ENCODE measurements around the gene SF3A2. TPM values are rescaled to one million over a fixed set of nuclear protein-coding genes. Genes with fewer than 3 reads are reported as not detected.

SF3A2 gene
- total and polyA plus RNA-seq, 10 donors = 28.5 to 79.7 (median 45.0) TPM

DNA sequence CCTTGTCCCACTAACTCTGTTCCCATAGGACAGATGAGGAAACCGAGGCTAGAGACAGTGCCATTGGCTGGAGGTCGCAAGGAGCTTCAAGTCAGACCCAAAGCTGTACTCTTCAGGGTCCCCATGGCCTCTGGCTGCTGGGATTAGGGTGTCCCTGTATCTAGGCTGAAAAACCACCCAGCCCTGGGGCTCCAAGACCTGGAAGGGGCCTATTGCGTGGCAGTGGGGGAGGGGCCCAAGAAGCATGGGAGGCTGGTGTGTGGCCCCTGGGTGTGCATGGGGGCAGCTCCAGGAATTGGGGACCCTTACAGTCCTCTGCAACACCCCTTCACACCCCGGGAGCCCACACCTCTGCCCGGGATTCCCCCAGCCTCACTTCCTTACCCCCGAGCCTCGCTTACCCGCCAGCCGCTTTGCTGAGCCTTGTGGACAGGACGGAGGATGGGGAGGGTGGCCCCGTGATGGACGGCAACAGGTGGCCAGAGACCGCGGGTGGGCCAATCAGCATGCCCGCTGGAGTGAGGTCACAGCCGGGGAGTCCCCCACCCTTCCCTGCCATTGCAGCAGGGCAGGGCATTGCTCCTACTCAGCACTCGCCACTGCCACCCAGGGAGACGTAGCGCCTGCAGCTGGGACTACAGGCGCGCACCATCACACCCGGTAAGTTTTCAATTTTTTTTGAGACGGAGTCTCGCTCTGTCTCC, 19.5 kb downstream of the SF3A2 start, which contains the start of gene JSRP1:
JSRP1 (minus strand) TSS at position 436 of the 704 bp plus-strand sequence. CDS start 1,103 bp downstream, outside the sequence.
- intact Hi-C loops (cut with DNase I; ENCODE audit: low total_unique reads) = no loop called here
- no peak for TF ChIP-seq POLR2A (IDR thresholded peaks at IDR 0.05)
- peak; percentile 16 to 48 (median 41) for TF ChIP-seq POLR2AphosphoS5 (IDR thresholded peaks at IDR 0.05)
- DNase-seq = no peak
- Histone ChIP-seq H3K27me3 (replicated peaks in 1 of 7) (peaks cover 7 to 32% (median 29%) of the 10 kb centered on the region in 7 donors), H3K9me3 (no peaks in the 10 kb centered on the region), H3K4me1 (peaks cover 27 to 95% (median 62%) of the 10 kb centered on the region in 6 donors), H3K36me3 (no peaks in the 10 kb centered on the region), H3K27ac (peak within 1 kb of the TSS in 5 of 8 donors; percentile 83 to 92 (median 87)), H3K4me3 (peak within 1 kb of the TSS in 1 of 8 donors; percentile 1)
- WGBS, 5 donors = 70 to 80% (median 73%) methylated on average over 18 to 24 of the region's 24 CpGs

DNA sequence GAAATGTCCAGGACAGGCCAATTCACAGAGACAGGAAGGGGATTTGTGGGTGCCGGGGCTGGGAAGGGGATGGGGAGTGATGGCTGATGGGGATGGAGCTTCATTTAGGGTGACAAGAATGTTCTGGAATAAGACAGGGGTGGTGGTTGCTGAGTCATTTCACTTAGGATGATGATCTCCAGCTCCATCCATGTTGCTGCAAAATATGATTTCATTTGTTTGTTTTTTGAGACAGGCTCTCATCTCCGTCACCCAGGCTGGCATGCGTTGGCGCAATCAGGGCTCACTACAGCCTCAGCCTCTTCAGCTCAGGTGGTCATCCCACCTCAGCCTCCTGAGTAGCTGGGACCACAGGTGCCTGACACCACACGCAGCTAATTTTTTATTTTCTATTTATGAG, 22.7 kb downstream of the SF3A2 start:
- Histone ChIP-seq H3K9me3 (no peaks in the 10 kb centered on the region), H3K27me3 (replicated peaks in 1 of 7) (no peaks in the 10 kb centered on the region), H3K36me3 (no peaks in the 10 kb centered on the region), H3K4me3 (no peak overlapping the region), H3K4me1 (peaks cover 4 to 93% (median 50%) of the 10 kb centered on the region in 6 donors), H3K27ac (peak overlapping the region in 4 of 8 donors; percentile 26 to 63 (median 54))
- 80 to 89% (median 87%) methylated on average over 5 of the region's 5 CpGs for WGBS, 5 donors
- no peak for TF ChIP-seq POLR2A (IDR thresholded peaks at IDR 0.05)
- TF ChIP-seq POLR2AphosphoS5 (IDR thresholded peaks at IDR 0.05) = no peak
- TF ChIP-seq, protein P1, sequence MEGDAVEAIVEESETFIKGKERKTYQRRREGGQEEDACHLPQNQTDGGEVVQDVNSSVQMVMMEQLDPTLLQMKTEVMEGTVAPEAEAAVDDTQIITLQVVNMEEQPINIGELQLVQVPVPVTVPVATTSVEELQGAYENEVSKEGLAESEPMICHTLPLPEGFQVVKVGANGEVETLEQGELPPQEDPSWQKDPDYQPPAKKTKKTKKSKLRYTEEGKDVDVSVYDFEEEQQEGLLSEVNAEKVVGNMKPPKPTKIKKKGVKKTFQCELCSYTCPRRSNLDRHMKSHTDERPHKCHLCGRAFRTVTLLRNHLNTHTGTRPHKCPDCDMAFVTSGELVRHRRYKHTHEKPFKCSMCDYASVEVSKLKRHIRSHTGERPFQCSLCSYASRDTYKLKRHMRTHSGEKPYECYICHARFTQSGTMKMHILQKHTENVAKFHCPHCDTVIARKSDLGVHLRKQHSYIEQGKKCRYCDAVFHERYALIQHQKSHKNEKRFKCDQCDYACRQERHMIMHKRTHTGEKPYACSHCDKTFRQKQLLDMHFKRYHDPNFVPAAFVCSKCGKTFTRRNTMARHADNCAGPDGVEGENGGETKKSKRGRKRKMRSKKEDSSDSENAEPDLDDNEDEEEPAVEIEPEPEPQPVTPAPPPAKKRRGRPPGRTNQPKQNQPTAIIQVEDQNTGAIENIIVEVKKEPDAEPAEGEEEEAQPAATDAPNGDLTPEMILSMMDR (IDR thresholded peaks at IDR 0.05 in 8 of 11, conservative IDR thresholded peaks at IDR 0.05 in 3 of 11) = no peak
- intact Hi-C loops (cut with DNase I; ENCODE audit: low total_unique reads) = no loop called here
- DNase-seq = no peak

DNA sequence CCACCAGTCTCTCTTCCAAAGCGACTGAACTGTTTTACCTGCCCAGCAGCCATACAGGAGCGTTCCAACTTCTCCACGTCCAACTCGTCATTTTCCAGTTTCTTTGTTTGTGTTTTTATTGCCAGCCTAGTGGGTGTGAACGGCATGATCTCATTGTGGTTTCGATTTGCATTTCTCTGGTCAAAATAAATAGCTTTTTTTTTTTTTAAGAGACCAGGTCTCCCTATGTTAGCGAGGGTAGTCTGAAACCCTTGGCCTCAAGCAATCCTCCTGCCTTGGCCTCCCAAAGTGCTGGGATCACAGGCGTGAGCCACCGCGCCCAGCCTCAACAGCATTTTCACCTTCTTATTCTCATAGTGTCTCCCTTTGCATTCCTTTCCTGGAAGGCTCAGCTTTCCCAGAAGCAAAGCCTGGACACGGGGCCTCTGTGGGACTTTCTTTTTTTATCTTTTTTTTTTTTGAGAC, 23.7 kb downstream of the SF3A2 start:
- H3K36me3 ChIP-seq = no peaks in the 10 kb centered on the region
- H3K4me1 ChIP-seq = peaks cover 7 to 98% (median 59%) of the 10 kb centered on the region in 6 donors
- DNase-seq = no peak
- WGBS, 5 donors = 69 to 77% (median 76%) methylated on average over 11 of the region's 11 CpGs
- no peaks in the 10 kb centered on the region for H3K9me3 ChIP-seq
- H3K27me3 ChIP-seq (replicated peaks in 1 of 7) = no peaks in the 10 kb centered on the region
- intact Hi-C loops (cut with DNase I; ENCODE audit: low total_unique reads) = no loop called here
- H3K27ac ChIP-seq = peak overlapping the region in 5 of 8 donors; percentile 26 to 63 (median 52)
- H3K4me3 ChIP-seq = no peak overlapping the region
- TF ChIP-seq POLR2A (IDR thresholded peaks at IDR 0.05) = no peak
- TF ChIP-seq POLR2AphosphoS5 (IDR thresholded peaks at IDR 0.05) = peak in 1 of 3 donors; percentile 9

DNA sequence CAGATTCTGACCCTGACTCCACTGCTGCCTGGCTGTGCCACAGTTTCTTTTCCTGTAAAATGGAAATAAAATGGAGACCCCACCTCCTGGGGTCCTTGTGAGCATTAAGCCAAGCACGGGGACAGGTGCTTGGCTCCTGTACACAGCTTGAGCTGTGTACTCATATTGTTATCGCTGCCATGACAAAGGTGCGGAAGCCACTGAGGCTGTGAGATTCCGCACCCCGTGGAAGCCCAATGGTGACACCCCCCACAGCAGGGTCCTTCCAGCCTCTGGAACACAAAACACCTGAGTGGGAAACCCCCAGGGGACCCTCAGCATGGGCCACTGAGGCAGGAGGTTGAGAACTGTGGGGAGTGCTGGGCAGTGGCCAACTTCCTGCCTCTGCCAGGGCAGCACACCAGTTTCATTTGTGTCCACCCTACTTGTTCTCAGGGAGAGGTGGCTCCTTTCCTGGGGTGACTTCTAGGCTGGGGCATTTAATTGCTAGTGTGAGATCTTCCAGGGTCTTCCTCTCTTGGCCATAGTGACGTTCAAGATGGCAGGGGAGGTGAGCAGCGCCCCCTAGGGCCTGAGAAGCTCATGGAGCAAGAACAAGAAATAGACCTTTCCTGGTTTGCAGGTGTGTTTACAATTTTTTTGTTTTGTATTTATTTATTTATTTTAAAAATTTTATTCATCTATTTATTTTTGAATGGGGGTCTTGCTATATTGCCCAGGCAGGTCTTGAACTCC, 25.0 kb downstream of the SF3A2 start:
- 63 to 74% (median 69%) methylated on average over 7 of the region's 7 CpGs for WGBS, 5 donors
- intact Hi-C loops (cut with DNase I; ENCODE audit: low total_unique reads) = no loop called here
- TF ChIP-seq, protein P1 (IDR thresholded peaks at IDR 0.05 in 8 of 11, conservative IDR thresholded peaks at IDR 0.05 in 3 of 11) = peak in 10 of 11 experiments; percentile 21 to 74 (median 60)
- TF ChIP-seq POLR2AphosphoS5 (IDR thresholded peaks at IDR 0.05) = peak in 1 of 3 donors; percentile 10
- TF ChIP-seq POLR2A (IDR thresholded peaks at IDR 0.05) = no peak
- H3K9me3 ChIP-seq = no peaks in the 10 kb centered on the region
- DNase-seq = no peak
- H3K4me3 ChIP-seq = no peak overlapping the region
- H3K36me3 ChIP-seq = no peaks in the 10 kb centered on the region
- peak overlapping the region in 2 of 8 donors; percentile 23 to 29 for H3K27ac ChIP-seq
- H3K4me1 ChIP-seq = peaks cover 12 to 98% (median 63%) of the 10 kb centered on the region in 6 donors
- H3K27me3 ChIP-seq (replicated peaks in 1 of 7) = no peaks in the 10 kb centered on the region
